ENCODE data around the gene KIF19. TPM values are rescaled to one million over a fixed set of nuclear protein-coding genes. Genes with fewer than 3 reads are reported as not detected.

KIF19 gene
- total RNA-seq, 2 experiments from 2014 or later = 3.5 to 3.8 TPM

GRCh38 chr17:74389937-74390679, 64.1 kb downstream of the KIF19 start:
- no peaks in the 10 kb centered on the region for H3K9me3 Mint-ChIP-seq
- H3K27ac Mint-ChIP-seq = no peak overlapping the region
- H3K36me3 Mint-ChIP-seq (ENCODE audit: low read depth) = no peaks in the 10 kb centered on the region
- H3K27me3 Mint-ChIP-seq = peaks cover 2% of the 10 kb centered on the region
- ChIA-PET CTCF (interaction anchor here (1.4 kb wide), 1 partner anchor 22 kb away, joined by 4 read pairs; no protein-coding TSS in a partner anchor), POLR2A (no interaction called here)
- DNase-seq = no peak
- H3K4me1 Mint-ChIP-seq = peaks cover 3% of the 10 kb centered on the region
- H3K4me3 Mint-ChIP-seq = no peak overlapping the region

GRCh38 chr17:74390680-74391653, 64.9 kb downstream of the KIF19 start:
- peaks cover 2% of the 10 kb centered on the region for H3K27me3 Mint-ChIP-seq
- ChIA-PET POLR2A (no interaction called here), CTCF (interaction anchor here (1.0 to 4.9 kb wide), 3 partner anchors 10 to 101 kb away, joined by 3 to 29 read pairs (median 4); no protein-coding TSS in a partner anchor)

GRCh38 chr17:74391771-74392170, 65.7 kb downstream of the KIF19 start:
- peaks cover 2% of the 10 kb centered on the region for H3K27me3 Mint-ChIP-seq
- H3K36me3 Mint-ChIP-seq (ENCODE audit: low read depth) = no peaks in the 10 kb centered on the region
- POLR2A ChIA-PET = no interaction called here
- no peaks in the 10 kb centered on the region for H3K9me3 Mint-ChIP-seq
- CTCF ChIA-PET = interaction anchor here (1.0 to 4.9 kb wide), 3 partner anchors 11 to 100 kb away, joined by 3 to 29 read pairs (median 4); no protein-coding TSS in a partner anchor
- no peak overlapping the region for H3K27ac Mint-ChIP-seq
- peaks cover 3% of the 10 kb centered on the region for H3K4me1 Mint-ChIP-seq
- DNase-seq = no peak
- H3K4me3 Mint-ChIP-seq = no peak overlapping the region

More at GRCh38 chr17:74390680-74391653, 64.9 kb downstream of the KIF19 start:
- H3K27ac Mint-ChIP-seq = no peak overlapping the region
- no peaks in the 10 kb centered on the region for H3K36me3 Mint-ChIP-seq (ENCODE audit: low read depth)
- H3K4me3 Mint-ChIP-seq = no peak overlapping the region
- no peaks in the 10 kb centered on the region for H3K9me3 Mint-ChIP-seq
- peaks cover 3% of the 10 kb centered on the region for H3K4me1 Mint-ChIP-seq
- DNase-seq = no peak

- CTCF ChIA-PET = interaction anchor here (0.6 to 4.9 kb wide), 3 partner anchors 12 to 24 kb away, joined by 3 to 29 read pairs (median 8); no protein-coding TSS in a partner anchor
- H3K36me3 Mint-ChIP-seq (ENCODE audit: low read depth) = no peaks in the 10 kb centered on the region
Observed at GRCh38 chr17:74392848-74393247, 66.8 kb downstream of the KIF19 start.

GRCh38 chr17:74393346-74393942, 67.4 kb downstream of the KIF19 start:
- ChIA-PET POLR2A (no interaction called here), CTCF (interaction anchor here (0.6 to 4.9 kb wide), 3 partner anchors 13 to 25 kb away, joined by 3 to 29 read pairs (median 8); no protein-coding TSS in a partner anchor)
- H3K27ac Mint-ChIP-seq = no peak overlapping the region
- DNase-seq = no peak
- H3K4me1 Mint-ChIP-seq = peaks cover 3% of the 10 kb centered on the region
- H3K36me3 Mint-ChIP-seq (ENCODE audit: low read depth) = no peaks in the 10 kb centered on the region
- H3K9me3 Mint-ChIP-seq = no peaks in the 10 kb centered on the region
- peaks cover 5% of the 10 kb centered on the region for H3K27me3 Mint-ChIP-seq
- no peak overlapping the region for H3K4me3 Mint-ChIP-seq

More at GRCh38 chr17:74392848-74393247, 66.8 kb downstream of the KIF19 start:
- Mint-ChIP-seq H3K4me3 (no peak overlapping the region), H3K27ac (no peak overlapping the region), H3K9me3 (no peaks in the 10 kb centered on the region), H3K27me3 (peaks cover 5% of the 10 kb centered on the region), H3K4me1 (peaks cover 3% of the 10 kb centered on the region)
- no peak for DNase-seq
- POLR2A ChIA-PET = interaction anchor here (0.7 kb wide), 1 partner anchor 36 kb away, joined by 3 read pairs; no protein-coding TSS in a partner anchor

- H3K27ac Mint-ChIP-seq = no peak overlapping the region
- peaks cover 3% of the 10 kb centered on the region for H3K4me1 Mint-ChIP-seq
- CTCF ChIA-PET = interaction anchor here (0.6 to 4.9 kb wide), 3 partner anchors 14 to 191 kb away, joined by 3 to 29 read pairs (median 3); no protein-coding TSS in a partner anchor
- no peaks in the 10 kb centered on the region for H3K9me3 Mint-ChIP-seq
- no peak overlapping the region for H3K4me3 Mint-ChIP-seq
- no peak for DNase-seq
- no peaks in the 10 kb centered on the region for H3K36me3 Mint-ChIP-seq (ENCODE audit: low read depth)
- POLR2A ChIA-PET = no interaction called here
- H3K27me3 Mint-ChIP-seq = peaks cover 7% of the 10 kb centered on the region
Observed at GRCh38 chr17:74394275-74394950, 68.4 kb downstream of the KIF19 start.

- peaks cover 13% of the 10 kb centered on the region for H3K27me3 Mint-ChIP-seq
- no peak overlapping the region for H3K4me3 Mint-ChIP-seq
- H3K4me1 Mint-ChIP-seq = peaks cover 3% of the 10 kb centered on the region
- H3K27ac Mint-ChIP-seq = no peak overlapping the region
- no peaks in the 10 kb centered on the region for H3K9me3 Mint-ChIP-seq
- no peak for DNase-seq
- CTCF ChIA-PET = interaction anchor here (0.6 to 4.9 kb wide), 2 partner anchors 14 to 20 kb away, joined by 3 to 29 read pairs; no protein-coding TSS in a partner anchor
- H3K36me3 Mint-ChIP-seq (ENCODE audit: low read depth) = no peaks in the 10 kb centered on the region
- POLR2A ChIA-PET = no interaction called here
Observed at GRCh38 chr17:74394977-74395376, 69.0 kb downstream of the KIF19 start.

GRCh38 chr17:74396567-74396966, 70.5 kb downstream of the KIF19 start:
- Mint-ChIP-seq H3K4me3 (no peak overlapping the region), H3K4me1 (peaks cover 1% of the 10 kb centered on the region), H3K9me3 (no peaks in the 10 kb centered on the region), H3K36me3 (ENCODE audit: low read depth) (no peaks in the 10 kb centered on the region), H3K27me3 (peaks cover 21% of the 10 kb centered on the region), H3K27ac (no peak overlapping the region)
- CTCF ChIA-PET = no interaction called here
- POLR2A ChIA-PET = no interaction called here
- no peak for DNase-seq

GRCh38 chr17:74402048-74402447, 76.0 kb downstream of the KIF19 start:
- POLR2A ChIA-PET = no interaction called here
- CTCF ChIA-PET = no interaction called here
- no peaks in the 10 kb centered on the region for H3K4me1 Mint-ChIP-seq
- H3K4me3 Mint-ChIP-seq = no peak overlapping the region
- H3K36me3 Mint-ChIP-seq (ENCODE audit: low read depth) = no peaks in the 10 kb centered on the region
- H3K27me3 Mint-ChIP-seq = peaks cover 22% of the 10 kb centered on the region
- H3K27ac Mint-ChIP-seq = no peak overlapping the region
- no peak for DNase-seq
- no peaks in the 10 kb centered on the region for H3K9me3 Mint-ChIP-seq

GRCh38 chr17:74403512-74404137, 77.6 kb downstream of the KIF19 start:
- Mint-ChIP-seq H3K9me3 (no peaks in the 10 kb centered on the region), H3K27me3 (peaks cover 20% of the 10 kb centered on the region), H3K4me3 (no peak overlapping the region), H3K36me3 (ENCODE audit: low read depth) (no peaks in the 10 kb centered on the region), H3K27ac (no peak overlapping the region), H3K4me1 (no peaks in the 10 kb centered on the region)
- ChIA-PET POLR2A (no interaction called here), CTCF (interaction anchor here (0.7 kb wide), 2 partner anchors 50 to 104 kb away, joined by 3 to 4 read pairs; no protein-coding TSS in a partner anchor)
- no peak for DNase-seq

- Mint-ChIP-seq H3K4me3 (no peak overlapping the region), H3K27ac (no peak overlapping the region), H3K4me1 (no peaks in the 10 kb centered on the region), H3K27me3 (peaks cover 20% of the 10 kb centered on the region), H3K36me3 (ENCODE audit: low read depth) (no peaks in the 10 kb centered on the region), H3K9me3 (no peaks in the 10 kb centered on the region)
- no peak for DNase-seq
- POLR2A ChIA-PET = no interaction called here
- CTCF ChIA-PET = no interaction called here
Observed at GRCh38 chr17:74404218-74404617, 78.2 kb downstream of the KIF19 start.

GRCh38 chr17:74404789-74405188, 78.8 kb downstream of the KIF19 start:
- Mint-ChIP-seq H3K4me1 (no peaks in the 10 kb centered on the region), H3K36me3 (ENCODE audit: low read depth) (no peaks in the 10 kb centered on the region), H3K27me3 (peaks cover 14% of the 10 kb centered on the region), H3K4me3 (no peak overlapping the region), H3K9me3 (no peaks in the 10 kb centered on the region), H3K27ac (no peak overlapping the region)
- no peak for DNase-seq
- CTCF ChIA-PET = no interaction called here
- POLR2A ChIA-PET = no interaction called here
